Stimulated activated CD4-positive, alpha-beta T cell treated with anti-CD3 and anti-CD28 coated beads, Interleukin-4, amount 100 ng/mL, for 24 hours (primary cell): Measurements from ENCODE around the gene TRIM74.
"Not testable (repeated sequence)": the region's sequence is repeated elsewhere in the genome, so short reads cannot be mapped to it uniquely, and the experiment has no call there.

ENCODE experiments used
- DNase-seq: peaks from one replicate; pipeline ENCODE4 v3.0.0-alpha.2; 2020

The TRIM74 gene

GRCh38 chr7:72954563-72955198 lies 14.6 kb downstream of the TRIM74 start:
- DNase-seq = not testable (repeated sequence)

GRCh38 chr7:72953901-72954562 lies 15.2 kb downstream of the TRIM74 start:
- not testable (repeated sequence) for DNase-seq

GRCh38 chr7:72950432-72950831 lies 18.8 kb downstream of the TRIM74 start:
- DNase-seq = not testable (repeated sequence)

GRCh38 chr7:72949686-72950085 lies 19.6 kb downstream of the TRIM74 start:
- not testable (repeated sequence) for DNase-seq

GRCh38 chr7:72949276-72949675 lies 20.0 kb downstream of the TRIM74 start:
- DNase-seq = not testable (repeated sequence)

GRCh38 chr7:72948714-72949113 lies 20.6 kb downstream of the TRIM74 start:
- not testable (repeated sequence) for DNase-seq

GRCh38 chr7:72946130-72946745 lies 23.0 kb downstream of the TRIM74 start:
- not testable (repeated sequence) for DNase-seq

- not testable (repeated sequence) for DNase-seq
Measured at GRCh38 chr7:72945597-72945996, 23.7 kb downstream of the TRIM74 start.

GRCh38 chr7:72944937-72945336 lies 24.3 kb downstream of the TRIM74 start:
- DNase-seq = not testable (repeated sequence)

GRCh38 chr7:72942956-72943355 lies 26.3 kb downstream of the TRIM74 start:
- not testable (repeated sequence) for DNase-seq

GRCh38 chr7:72942022-72942705 lies 27.1 kb downstream of the TRIM74 start:
- not testable (repeated sequence) for DNase-seq

- DNase-seq = not testable (repeated sequence)
Measured at GRCh38 chr7:72928216-72928615, 41.0 kb downstream of the TRIM74 start.

- DNase-seq = not testable (repeated sequence)
Measured at GRCh38 chr7:72927791-72928190, 41.5 kb downstream of the TRIM74 start.

GRCh38 chr7:72925546-72926120 lies 43.6 kb downstream of the TRIM74 start:
- DNase-seq = peak; percentile 9

GRCh38 chr7:72924733-72925545 lies 44.3 kb downstream of the TRIM74 start, which contains the start of gene POM121:
Gene POM121, plus strand, starts transcription at chr7:72925095. Its CDS starts 27 bp downstream, at chr7:72925122.
- peak; percentile 82 for DNase-seq

- no peak for DNase-seq
Measured at GRCh38 chr7:72924386-72924732, 44.9 kb downstream of the TRIM74 start.

- DNase-seq = no peak
Measured at GRCh38 chr7:72919256-72919775, 50.0 kb downstream of the TRIM74 start.

GRCh38 chr7:72914756-72915525 lies 54.3 kb downstream of the TRIM74 start:
- peak; percentile 66 for DNase-seq

GRCh38 chr7:72913750-72914149 lies 55.5 kb downstream of the TRIM74 start:
- not testable (repeated sequence) for DNase-seq

GRCh38 chr7:72911395-72911794 lies 57.9 kb downstream of the TRIM74 start:
- not testable (repeated sequence) for DNase-seq
